ENCODE results near the gene CENPP. TPM values are rescaled to one million over a fixed set of nuclear protein-coding genes. Genes with fewer than 3 reads are reported as not detected.

CENPP gene
- total and polyA plus RNA-seq, 2 donors from 2014 or later, result 1.2 to 4.2 TPM

- Histone ChIP-seq H3K27me3 (ENCODE audit: control insufficient read depth, insufficient read depth, low read length) (no peaks in the 10 kb centered on the region), H3K4me3 (ENCODE audit: low read length in 3 of 3) (no peak overlapping the region), H3K9ac (ENCODE audit: low read length in 3 of 3) (no peak overlapping the region), H3K27ac (ENCODE audit: low read depth in 2 of 2, low read length in 2 of 2) (no peak overlapping the region), H3K4me1 (ENCODE audit: control insufficient read depth in 2 of 3, insufficient read depth in 2 of 3, low read depth in 1 of 3, low read length in 3 of 3) (no peaks in the 10 kb centered on the region), H3K9me3 (ENCODE audit: control insufficient read depth in 2 of 3, insufficient read depth in 1 of 3, low read length in 3 of 3) (no peaks in the 10 kb centered on the region), H3K36me3 (ENCODE audit: control insufficient read depth in 2 of 3, insufficient read depth in 3 of 3, low read length in 3 of 3) (peaks cover 12 to 40% (median 30%) of the 10 kb centered on the region in 3 donors)
- no peak for TF ChIP-seq CTCF (IDR thresholded peaks at IDR 0.05; ENCODE audit: borderline replicate concordance, extremely low read depth, insufficient read depth)
- no peak for FAIRE-seq
- no peak for DNase-seq
- intact Hi-C loops (cut with DNase I), result no loop called here
These were observed 12.7 kb upstream of the CENPP start for GRCh38 chr9:92312887-92313623.

GRCh38 chr9:92313624-92314012 is 12.1 kb upstream of the CENPP start:
- no peak for TF ChIP-seq CTCF (IDR thresholded peaks at IDR 0.05; ENCODE audit: borderline replicate concordance, extremely low read depth, insufficient read depth)
- peak in 1 of 5 donors; percentile 16 for DNase-seq
- no peaks in the 10 kb centered on the region for H3K4me1 ChIP-seq (ENCODE audit: control insufficient read depth in 2 of 3, insufficient read depth in 2 of 3, low read depth in 1 of 3, low read length in 3 of 3)
- H3K9me3 ChIP-seq (ENCODE audit: control insufficient read depth in 2 of 3, insufficient read depth in 1 of 3, low read length in 3 of 3), result no peaks in the 10 kb centered on the region
- peaks cover 9 to 35% (median 33%) of the 10 kb centered on the region in 3 donors for H3K36me3 ChIP-seq (ENCODE audit: control insufficient read depth in 2 of 3, insufficient read depth in 3 of 3, low read length in 3 of 3)
- no peak overlapping the region for H3K27ac ChIP-seq (ENCODE audit: low read depth in 2 of 2, low read length in 2 of 2)
- no peak overlapping the region for H3K9ac ChIP-seq (ENCODE audit: low read length in 3 of 3)
- FAIRE-seq, result no peak
- no peaks in the 10 kb centered on the region for H3K27me3 ChIP-seq (ENCODE audit: control insufficient read depth, insufficient read depth, low read length)
- intact Hi-C loops (cut with DNase I), result no loop called here
- H3K4me3 ChIP-seq (ENCODE audit: low read length in 3 of 3), result no peak overlapping the region

GRCh38 chr9:92315456-92315855 is 10.3 kb upstream of the CENPP start:
- Histone ChIP-seq H3K36me3 (ENCODE audit: control insufficient read depth in 2 of 3, insufficient read depth in 3 of 3, low read length in 3 of 3) (peaks cover 13 to 31% (median 30%) of the 10 kb centered on the region in 3 donors), H3K9ac (ENCODE audit: low read length in 3 of 3) (no peak overlapping the region), H3K9me3 (ENCODE audit: control insufficient read depth in 2 of 3, insufficient read depth in 1 of 3, low read length in 3 of 3) (no peaks in the 10 kb centered on the region), H3K4me1 (ENCODE audit: control insufficient read depth in 2 of 3, insufficient read depth in 2 of 3, low read depth in 1 of 3, low read length in 3 of 3) (no peaks in the 10 kb centered on the region), H3K27ac (ENCODE audit: low read depth in 2 of 2, low read length in 2 of 2) (no peak overlapping the region), H3K27me3 (ENCODE audit: control insufficient read depth, insufficient read depth, low read length) (no peaks in the 10 kb centered on the region), H3K4me3 (ENCODE audit: low read length in 3 of 3) (no peak overlapping the region)
- DNase-seq (no peak), FAIRE-seq (no peak)
- TF ChIP-seq CTCF (IDR thresholded peaks at IDR 0.05; ENCODE audit: borderline replicate concordance, extremely low read depth, insufficient read depth), result no peak
- intact Hi-C loops (cut with DNase I), result no loop called here

Data from kidney (tissue), 14 donors.